K562 (cell line): Measurements from ENCODE around the gene BLOC1S2. TPM values are rescaled to one million over a fixed set of nuclear protein-coding genes. Genes with fewer than 3 reads are reported as not detected.
"Not testable (repeated sequence)": the region's sequence is repeated elsewhere in the genome, so short reads cannot be mapped to it uniquely, and the experiment has no call there.

Experiments used
- ATAC-seq: fragments of 200-7000 bp; cut with Tn5 transposase; 3 replicates; pipeline ENCODE4 v1.9.1; 2020; ENCODE audit warnings: moderate library complexity
- BruUV-seq: library from RNA; stranded (reverse); fragments of 400-500 nt; replicated peaks from 2 replicates; lab custom pipeline; 2021; lab: Mats Ljungman, UMichigan
- CTCF ChIA-PET: fragments of 300-600 bp; formaldehyde crosslinking; extraction: SDS; loops from one replicate; lab custom pipeline; 2021; ENCODE audit warnings: low intra/inter-chr PET ratio; lab: Yijun Ruan, JAX
- POLR2A ChIA-PET: fragments of 300-600, 350-650 bp; sonication (Branson Sonifier 250); formaldehyde crosslinking; extraction: SDS; loops from one replicate; lab custom pipeline; 2021; ENCODE audit warnings: antibody characterized with exemption, inconsistent platforms; lab: Yijun Ruan, JAX
- DNase-seq, 4 experiments: peaks; one replicate each; pipeline versions ENCODE4 v3.0.0 to v3.0.0-alpha.2; 2011 to 2018; ENCODE audit warnings: low spot score in 3 of 4, mixed read lengths in 3 of 4; ENCODE audit errors: extremely low read depth in 1 of 4
- FAIRE-seq: peaks from 2 replicates; lab custom pipeline; 2011; peaks lifted over from hg19 to GRCh38; lab: Jason Lieb, UNC
- H2AFZ ChIP-seq: 2 replicates; pipeline ENCODE4 v1.6.0; 2011; ENCODE audit warnings: low read depth, low read length, control low read depth, inconsistent platforms
- H3K27ac ChIP-seq: fragments of 200-600 bp; 3 replicates; pipeline ENCODE4 v1.8.0; 2011; ENCODE audit warnings: low read depth, mild to moderate bottlenecking, control low read depth, inconsistent platforms, low read length, moderate library complexity, mixed read lengths; ENCODE audit errors: extremely low read depth
- H3K27me3 ChIP-seq, 2 experiments: fragments of 300-600 bp in 1 of 2; 2 replicates in 1 of 2; 3 replicates in 1 of 2; pipeline versions ENCODE4 v1.6.0 to v1.8.0; 2011; ENCODE audit warnings: inconsistent platforms in 2 of 2, low read length in 2 of 2, mild to moderate bottlenecking in 1 of 2, mixed read lengths in 1 of 2, moderate library complexity in 1 of 2; ENCODE audit not compliant: control insufficient read depth in 2 of 2, insufficient read depth in 2 of 2
- H3K36me3 ChIP-seq: fragments of 300-600 bp; 3 replicates; pipeline ENCODE4 v1.8.0; 2011; ENCODE audit warnings: mild to moderate bottlenecking, low read length, inconsistent platforms; ENCODE audit not compliant: control insufficient read depth, insufficient read depth
- H3K4me1 ChIP-seq, 2 experiments: fragments of 200-600 bp in 1 of 2; replicated peaks in 1 of 2; 2 replicates in 1 of 2; 3 replicates in 1 of 2; pipeline versions ENCODE4 v1.5.1 to v1.8.0; 2011; ENCODE audit warnings: inconsistent platforms in 2 of 2, low read length in 2 of 2, mild to moderate bottlenecking in 1 of 2, mixed read lengths in 1 of 2, moderate library complexity in 1 of 2; ENCODE audit not compliant: control insufficient read depth in 2 of 2, insufficient read depth in 2 of 2
- H3K4me2 ChIP-seq: 2 replicates; pipeline ENCODE4 v1.6.1; 2011; ENCODE audit warnings: low read length, control low read depth, inconsistent platforms, mixed read lengths; ENCODE audit not compliant: insufficient read depth
- H3K4me3 ChIP-seq: fragments of 200-600 bp; sonication (generic), shearing (Covaris generic); 2 replicates; pipeline ENCODE4 v1.5.1; 2016; ENCODE audit warnings: control low read depth, inconsistent platforms
- H3K79me2 ChIP-seq: fragments of 200-600 bp; 3 replicates; pipeline ENCODE4 v1.8.0; 2011; ENCODE audit warnings: low read length, inconsistent platforms; ENCODE audit not compliant: control insufficient read depth, insufficient read depth
- H3K9ac ChIP-seq, 2 experiments: 2 replicates each; pipeline versions ENCODE4 v1.6.0 to v1.6.1; 2011; ENCODE audit warnings: low read depth in 2 of 2, low read length in 2 of 2, control low read depth in 1 of 2, inconsistent platforms in 1 of 2, mild to moderate bottlenecking in 1 of 2, mixed read lengths in 1 of 2; ENCODE audit not compliant: insufficient read depth in 1 of 2
- H3K9me1 ChIP-seq: one replicate; pipeline ENCODE4 v1.6.0; 2011; ENCODE audit warnings: inconsistent platforms, mild to moderate bottlenecking, low read length, moderate library complexity; ENCODE audit not compliant: control insufficient read depth, insufficient read depth
- H3K9me3 ChIP-seq: replicated peaks from 2 replicates; pipeline ENCODE4 v1.5.1; 2011; ENCODE audit warnings: low read depth, low read length, inconsistent platforms; ENCODE audit not compliant: control insufficient read depth, insufficient read depth
- H4K20me1 ChIP-seq: replicated peaks from 2 replicates; pipeline ENCODE4 v1.6.1; 2011; ENCODE audit warnings: low read length, inconsistent platforms, mixed read lengths; ENCODE audit not compliant: control insufficient read depth, insufficient read depth
- ZNF584 ChIP-seq: fragments of 200-800 bp; sonication (Bioruptor generic); IDR thresholded peaks from 2 replicates; pipeline ENCODE4 v1.6.1; 2016; ENCODE audit warnings: low read depth, mild to moderate bottlenecking, missing genetic modification characterization, missing compliant biosample characterization
- WGBS: fragments of 100-300 bp; shearing (Covaris generic); methylation state at CpG from one replicate; pipeline ENCODE4 v1.1.6; 2016; ENCODE audit warnings: low coverage, mixed read lengths; ENCODE audit not compliant: insufficient coverage; ENCODE audit errors: missing lambda C conversion rate; 5-methylcytosine and 5-hydroxymethylcytosine counted together
- in situ Hi-C: fragments of 300-500 bp; cut with MboI; formaldehyde crosslinking; loops from 4 replicates; pipeline ENCODE4 v1.15.0; 2018; ENCODE audit warnings: inconsistent platforms, mixed read lengths
- intact Hi-C: fragments of 100-400 bp; cut with micrococcal nuclease; formaldehyde crosslinking; loops from 2 replicates; pipeline ENCODE4 v1.14.2; 2022
- polyA plus RNA-seq, 8 experiments: library from polyadenylated mRNA; depleted of rRNA in 4 of 8; stranded (reverse) in 5 of 8; unstranded in 3 of 8; fragments of >200 nt; fragmentation: Nextera tagmentation in 2 of 8; fragmentation: Illumina TruSeq in 1 of 8; extraction: Ambion mirVana in 2 of 8; extraction: Trizol in 1 of 8; gene quantifications; 2 replicates each; pipeline versions ENCODE4 v1.2.1 to v1.2.3, GENCODE V29; 2011 to 2014; ENCODE audit warnings: inconsistent platforms in 1 of 8, missing spikeins in 1 of 8
- total RNA-seq, 7 experiments: library from RNA; depleted of rRNA in 6 of 7; stranded (reverse); fragments of >200 nt in 6 of 7; fragmentation: Illumina TruSeq in 2 of 7; extraction: Trizol in 2 of 7; gene quantifications; 2 replicates each; pipeline versions ENCODE4 v1.2.1 to v1.2.3, GENCODE V29; 2011 to 2021; ENCODE audit warnings: low replicate concordance in 1 of 7
- TF ChIP-seq, protein P1 (sequence below): fragments of 250-450 bp; sonication (Bioruptor Pico); IDR thresholded peaks from 2 replicates; pipeline ENCODE4 v1.8.0; 2021; ENCODE audit warnings: mild to moderate bottlenecking, moderate library complexity

The BLOC1S2 gene
- total and polyA plus RNA-seq, 9 of the 15 experiments (the other 6 are each of a cell fraction or from before 2014, with no cell fraction given) = 29.5 to 45.8 (median 34.9) TPM

- TF ChIP-seq, protein P1, sequence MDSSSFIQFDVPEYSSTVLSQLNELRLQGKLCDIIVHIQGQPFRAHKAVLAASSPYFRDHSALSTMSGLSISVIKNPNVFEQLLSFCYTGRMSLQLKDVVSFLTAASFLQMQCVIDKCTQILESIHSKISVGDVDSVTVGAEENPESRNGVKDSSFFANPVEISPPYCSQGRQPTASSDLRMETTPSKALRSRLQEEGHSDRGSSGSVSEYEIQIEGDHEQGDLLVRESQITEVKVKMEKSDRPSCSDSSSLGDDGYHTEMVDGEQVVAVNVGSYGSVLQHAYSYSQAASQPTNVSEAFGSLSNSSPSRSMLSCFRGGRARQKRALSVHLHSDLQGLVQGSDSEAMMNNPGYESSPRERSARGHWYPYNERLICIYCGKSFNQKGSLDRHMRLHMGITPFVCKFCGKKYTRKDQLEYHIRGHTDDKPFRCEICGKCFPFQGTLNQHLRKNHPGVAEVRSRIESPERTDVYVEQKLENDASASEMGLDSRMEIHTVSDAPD = no peak
- TF ChIP-seq ZNF584 = no peak
- TF ChIP-seq, all 486 proteins: peak for 0
These were observed 3.6 kb downstream of the BLOC1S2 start (continued) for GRCh38 chr10:100282907-100283306.

DNA sequence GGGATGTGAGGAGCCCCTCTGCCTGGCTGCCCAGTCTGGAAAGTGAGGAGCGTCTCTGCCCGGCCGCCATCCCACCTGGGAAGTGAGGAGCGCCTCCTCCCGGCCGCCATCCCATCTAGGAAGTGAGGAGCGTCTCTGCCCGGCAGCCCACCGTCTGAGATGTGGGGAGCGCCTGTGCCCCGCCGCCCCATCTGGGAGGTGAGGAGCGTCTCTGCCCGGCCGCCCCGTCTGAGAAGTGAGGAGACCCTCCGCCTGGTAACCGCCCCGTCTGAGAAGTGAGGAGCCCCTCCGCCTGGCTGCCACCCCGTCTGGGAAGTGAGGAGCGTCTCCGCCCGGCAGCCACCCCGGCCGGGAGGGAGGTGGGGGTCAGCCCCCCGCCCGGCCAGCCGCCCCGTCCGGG is 9.5 kb downstream of the BLOC1S2 start:
- H3K9me1 ChIP-seq, H3K9ac ChIP-seq, H3K27ac ChIP-seq, BruUV-seq, H3K4me2 ChIP-seq, H4K20me1 ChIP-seq, ATAC-seq, H3K79me2 ChIP-seq, DNase-seq, H3K4me1 ChIP-seq, H3K9me3 ChIP-seq, FAIRE-seq, in situ Hi-C loops, CTCF ChIA-PET, intact Hi-C loops, H3K4me3 ChIP-seq, POLR2A ChIA-PET, H3K27me3 ChIP-seq, H2AFZ ChIP-seq: not testable (repeated sequence)
- H3K36me3 ChIP-seq = peaks cover 44% of the 10 kb centered on the region; the same call in 1 of the 3 replicates
- WGBS = no CpG with 5 or more reads among the region's 31 CpGs
